ENCODE measurements around the gene SCGB1D4. TPM values are rescaled to one million over a fixed set of nuclear protein-coding genes. Genes with fewer than 3 reads are reported as not detected.

SCGB1D4 gene
- total RNA-seq, 1 donor from 2014 or later: not detected

DNA sequence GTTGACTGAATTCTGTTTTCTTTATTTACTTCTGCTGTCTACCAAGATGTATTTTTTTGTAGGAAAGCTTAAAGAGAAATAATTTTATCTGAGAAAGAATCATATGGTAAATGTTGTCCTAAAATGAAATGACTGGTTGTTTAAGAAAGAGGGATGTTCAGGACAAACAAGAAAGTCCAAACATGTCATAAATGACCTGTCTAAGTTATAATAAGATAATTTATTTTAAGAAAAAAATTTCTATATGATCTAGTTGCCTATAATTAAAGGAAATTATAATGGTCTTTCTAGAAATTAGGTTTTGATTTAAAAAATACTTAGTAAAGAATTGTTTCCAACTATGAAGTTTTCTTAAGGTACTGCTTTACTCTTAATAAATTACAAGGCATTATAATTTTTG lies 18.4 kb downstream of the SCGB1D4 start:
- no peak for DNase-seq (ENCODE audit: low spot score)

- no peak for DNase-seq (ENCODE audit: low spot score)
These were observed 25.0 kb downstream of the SCGB1D4 start for GRCh38 chr11:62273789-62274275.

DNA sequence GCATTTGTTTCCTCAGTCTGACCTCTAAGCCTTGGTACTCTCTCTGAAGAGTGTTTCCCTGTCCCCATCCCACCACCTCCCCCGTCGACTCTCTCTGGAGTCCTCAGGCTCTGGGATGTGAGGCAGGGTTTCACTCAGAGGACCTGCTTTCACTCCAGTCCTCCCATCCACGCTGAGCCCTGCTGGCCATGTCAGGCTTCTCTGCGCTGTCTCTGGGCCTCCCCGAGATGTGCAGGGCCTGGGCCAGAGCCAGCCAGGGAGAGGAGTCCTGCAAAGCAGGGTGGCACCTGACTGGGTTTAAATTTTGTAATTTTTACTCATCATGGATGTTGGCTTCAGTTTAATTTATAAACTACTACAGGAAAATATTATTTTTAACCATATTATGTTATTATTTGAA lies 25.6 kb downstream of the SCGB1D4 start:
- DNase-seq (ENCODE audit: low spot score): no peak

DNA sequence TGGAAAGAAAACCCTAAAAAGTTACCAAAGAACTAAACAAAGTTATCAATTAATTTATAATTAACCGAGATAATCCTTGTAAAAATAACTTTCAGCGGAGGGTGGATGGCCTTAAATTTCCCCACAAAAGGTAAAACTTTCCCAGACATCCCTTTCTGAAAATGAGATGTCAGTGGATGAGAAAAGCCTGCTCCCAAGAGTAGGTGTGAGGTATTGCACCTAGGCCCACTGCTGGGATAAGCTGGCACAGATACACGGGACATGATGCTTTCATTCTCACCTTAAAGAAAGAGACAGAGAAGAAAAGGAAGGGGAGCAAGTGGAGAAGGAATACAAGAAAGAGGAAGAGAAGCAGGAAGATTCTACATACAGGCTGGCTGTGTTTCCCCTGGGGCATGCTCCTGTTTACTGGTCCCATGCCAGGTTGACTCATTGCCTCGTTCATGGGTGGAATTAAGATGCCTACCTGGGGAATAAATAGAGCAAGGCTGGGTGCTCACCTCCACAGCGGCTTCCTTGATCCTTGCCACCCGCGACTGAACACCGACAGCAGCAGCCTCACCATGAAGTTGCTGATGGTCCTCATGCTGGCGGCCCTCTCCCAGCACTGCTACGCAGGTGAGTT lies 29.1 kb downstream of the SCGB1D4 start, which contains the start of gene SCGB2A2:
TSS of gene SCGB2A2 (plus strand) at position 505 of the 625 bp plus-strand sequence. CDS start at position 564, 59 bp downstream.
- DNase-seq (ENCODE audit: low spot score): no peak

- DNase-seq (ENCODE audit: low spot score): no peak
These were observed 31.3 kb downstream of the SCGB1D4 start for GRCh38 chr11:62267576-62267975.

DNA sequence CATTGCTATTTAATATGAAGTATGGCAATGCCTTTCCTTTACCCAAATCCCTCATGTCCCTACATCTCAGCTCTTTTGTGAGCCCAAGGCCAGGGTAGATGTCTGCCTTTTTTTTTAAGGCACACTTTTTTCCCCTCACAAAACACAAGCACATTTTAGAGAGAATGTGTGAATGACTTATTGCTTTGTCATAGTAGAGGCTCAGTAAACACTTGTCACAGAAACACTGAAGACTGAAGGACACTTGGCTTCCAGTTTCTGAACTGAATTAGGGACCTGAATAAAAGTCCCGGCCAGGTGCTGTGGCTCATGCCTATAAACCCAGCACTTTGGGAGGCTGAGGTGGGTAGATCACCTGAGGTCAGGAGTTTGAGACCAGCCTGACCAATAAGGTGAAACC lies 31.8 kb downstream of the SCGB1D4 start:
- no peak for DNase-seq (ENCODE audit: low spot score)

DNA sequence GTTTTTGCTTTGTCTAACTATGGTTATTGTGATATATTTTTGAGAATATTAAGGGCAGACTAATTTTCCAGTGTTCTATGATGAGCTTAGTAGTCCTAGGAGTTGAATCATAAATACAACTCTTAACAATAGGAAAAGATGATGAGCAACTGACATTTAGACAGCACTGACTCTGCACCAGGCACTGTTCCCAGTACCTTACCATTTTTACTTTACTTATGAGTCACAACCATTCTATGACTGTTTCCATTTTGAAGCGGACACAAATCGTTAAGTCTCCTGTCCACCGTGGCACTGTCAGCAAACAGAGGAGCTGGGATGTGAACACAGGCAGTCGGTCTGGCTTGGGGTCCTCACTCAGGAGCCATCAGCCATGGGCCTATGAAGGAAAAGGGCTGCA lies 32.3 kb downstream of the SCGB1D4 start:
- DNase-seq (ENCODE audit: low spot score): no peak

DNA sequence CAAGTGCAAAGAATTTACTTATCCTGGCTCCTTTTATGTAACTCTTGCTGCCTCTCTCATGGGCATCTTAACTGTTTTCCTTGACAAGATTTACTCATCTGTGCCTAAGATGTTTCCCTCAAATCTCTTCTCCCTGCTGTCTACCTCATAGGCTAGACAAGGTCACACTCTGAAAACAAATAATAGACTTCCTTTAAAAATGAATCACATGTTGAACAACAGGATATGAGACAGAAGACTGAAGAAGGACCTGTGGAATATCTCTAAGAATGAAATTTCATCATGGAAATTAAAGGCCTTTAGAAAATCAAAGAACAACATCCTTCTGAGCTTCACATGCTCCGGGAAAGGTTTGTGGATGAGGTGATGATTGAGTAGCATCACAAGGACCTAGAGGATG lies 34.9 kb downstream of the SCGB1D4 start:
- no peak for DNase-seq (ENCODE audit: low spot score)

- no peak for DNase-seq (ENCODE audit: low spot score)
These were observed 38.5 kb downstream of the SCGB1D4 start for GRCh38 chr11:62260261-62260953.

GRCh38 chr11:62256281-62256680 lies 42.6 kb downstream of the SCGB1D4 start:
- DNase-seq (ENCODE audit: low spot score): no peak

DNA sequence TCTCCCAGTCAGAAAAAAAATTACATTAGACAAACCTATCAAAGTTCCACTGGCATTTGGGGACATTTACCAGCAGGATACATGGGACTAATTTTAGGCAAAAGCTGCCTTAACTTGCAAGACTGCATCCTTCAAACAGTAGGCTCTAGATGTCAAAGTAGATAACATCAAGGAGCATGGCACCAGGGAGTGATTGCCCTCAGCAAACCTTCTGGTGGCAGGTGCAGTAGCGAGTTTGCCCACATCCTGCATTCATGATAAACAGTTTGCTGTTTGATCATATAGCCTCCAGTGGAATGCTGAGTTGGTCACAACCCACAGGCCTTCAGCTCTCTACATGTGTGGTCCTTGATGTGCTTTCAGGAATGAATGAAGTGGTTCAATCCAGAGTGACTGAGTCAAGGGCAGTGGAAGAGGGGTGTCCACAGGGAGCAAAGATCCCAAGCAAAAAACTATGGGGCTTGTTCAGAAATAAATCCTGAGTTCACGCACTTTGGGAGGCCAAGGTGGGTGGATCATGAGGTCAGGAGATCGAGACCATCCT lies 44.8 kb downstream of the SCGB1D4 start:
- no peak for DNase-seq (ENCODE audit: low spot score)

- no peak for DNase-seq (ENCODE audit: low spot score)
These were observed 47.2 kb downstream of the SCGB1D4 start for GRCh38 chr11:62251698-62252097.

Other genes with a start within 250 kb of the SCGB1D4 start
- 14.7 TPM for gene INCENP, start 175.1 kb downstream of the SCGB1D4 start, total RNA-seq
- gene SCGB1D1, start 108.9 kb downstream of the SCGB1D4 start, total RNA-seq: not detected
- not detected for gene SCGB2A1, start 90.4 kb downstream of the SCGB1D4 start, total RNA-seq
- not detected for gene SCGB1D2, start 56.8 kb downstream of the SCGB1D4 start, total RNA-seq
- not detected for gene SCGB2A2, start 28.9 kb downstream of the SCGB1D4 start, total RNA-seq
- gene ASRGL1, start 38.4 kb upstream of the SCGB1D4 start, total RNA-seq: 22.6 TPM
- gene SCGB1A1, start 120.0 kb upstream of the SCGB1D4 start, total RNA-seq: not detected
- gene AHNAK, start 247.7 kb upstream of the SCGB1D4 start, total RNA-seq: 1,254 TPM

Measured in mesenteric fat pad (tissue), 1 donor.